GM18870 (cell line): Measurements from ENCODE around the gene CHCHD6.

Experiments
- ATAC-seq: cut with Tn5 transposase; IDR thresholded peaks from one replicate; pipeline ENCODE4 v1.9.1; 2021; ENCODE audit warnings: moderate library complexity; ENCODE audit not compliant: unreplicated experiment

The CHCHD6 gene

DNA sequence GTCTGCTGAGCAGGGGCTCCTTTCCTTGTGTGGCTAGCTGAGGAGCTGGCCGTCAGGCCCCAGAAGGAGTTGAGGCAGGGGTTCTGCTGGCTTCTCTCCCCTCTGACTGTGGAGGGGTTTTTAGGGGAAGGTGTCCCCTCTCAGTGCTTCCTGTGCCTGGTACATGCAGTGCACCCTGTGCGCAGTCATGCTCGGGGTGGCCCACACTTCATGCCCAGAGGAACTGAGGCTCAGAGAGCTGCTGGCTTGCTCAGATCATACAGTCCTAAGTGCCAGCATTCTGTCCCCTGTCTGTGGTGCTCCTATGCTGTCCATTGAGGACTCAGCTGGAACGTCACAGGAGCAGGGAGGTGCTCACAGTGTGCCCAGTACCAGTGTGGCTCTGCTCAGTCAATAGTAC lies 211.0 kb downstream of the CHCHD6 start:
- no peak for ATAC-seq

DNA sequence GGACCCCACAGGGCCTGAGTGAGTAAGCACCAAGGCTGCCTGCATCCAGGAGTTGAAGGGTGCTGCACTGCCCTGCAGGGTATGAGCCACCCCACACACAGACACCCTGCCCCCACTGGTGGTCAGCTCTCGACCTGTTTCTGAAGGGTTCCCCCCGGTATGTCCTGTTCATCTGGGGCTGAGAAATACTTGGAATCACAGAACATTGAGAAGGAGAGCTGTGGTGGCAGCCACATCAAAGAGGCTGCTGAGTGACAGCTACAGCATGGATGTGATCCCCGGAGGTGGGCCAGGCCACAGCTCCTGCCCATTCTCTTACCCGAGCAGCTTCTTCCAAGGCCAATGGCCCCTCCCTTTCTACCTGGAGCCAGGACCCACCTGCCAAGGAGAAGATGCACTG lies 212.5 kb downstream of the CHCHD6 start:
- no peak for ATAC-seq

DNA sequence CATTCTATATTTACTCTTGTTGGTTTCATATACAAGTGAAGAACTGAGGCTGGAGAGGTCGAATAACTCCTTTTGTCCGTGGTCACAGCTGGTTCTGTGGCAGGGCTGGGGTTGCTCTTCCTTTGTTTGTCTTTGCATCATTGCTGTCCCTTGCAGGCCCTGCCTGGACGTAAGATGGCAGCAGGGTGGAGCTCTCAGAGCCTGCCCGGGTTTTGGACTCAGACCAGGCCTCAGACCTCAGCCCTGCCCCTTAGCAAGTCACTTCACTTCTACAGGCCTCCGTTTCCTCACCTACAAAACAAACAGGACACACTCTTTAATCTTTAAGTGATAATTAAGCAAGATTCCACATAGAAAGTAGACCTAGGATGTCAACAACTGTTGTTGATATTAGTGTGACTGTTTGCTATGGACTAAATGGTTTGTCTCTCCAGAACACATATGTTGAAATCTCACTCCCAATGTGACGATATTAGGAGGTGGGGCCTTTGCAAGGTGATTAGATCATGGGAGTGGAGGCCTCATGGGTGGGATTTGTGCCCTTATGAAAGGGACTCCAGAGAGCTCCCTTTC lies 213.3 kb downstream of the CHCHD6 start:
- ATAC-seq, result no peak

DNA sequence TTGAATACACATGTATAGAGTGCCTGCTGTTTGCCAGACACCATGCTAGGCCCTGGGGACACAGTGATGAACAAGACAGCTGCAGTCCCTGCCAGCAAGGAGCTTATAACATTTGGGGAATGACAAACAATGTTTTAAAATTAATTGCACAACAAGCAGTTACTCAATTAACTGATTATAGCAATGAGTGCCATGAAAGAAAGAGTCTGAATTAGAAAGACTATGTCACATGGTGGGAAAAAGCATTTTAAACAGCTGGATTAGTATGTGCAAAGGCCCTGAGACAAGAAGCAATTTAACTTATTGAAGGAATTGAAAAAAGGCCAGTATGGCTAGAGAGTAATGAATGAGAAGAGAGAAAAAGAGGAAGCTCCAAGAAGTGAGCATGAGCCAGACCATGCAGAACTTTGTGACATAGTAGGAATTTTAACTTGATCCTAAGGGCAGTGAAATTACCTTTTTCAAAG lies 214.3 kb downstream of the CHCHD6 start:
- ATAC-seq, result no peak

DNA sequence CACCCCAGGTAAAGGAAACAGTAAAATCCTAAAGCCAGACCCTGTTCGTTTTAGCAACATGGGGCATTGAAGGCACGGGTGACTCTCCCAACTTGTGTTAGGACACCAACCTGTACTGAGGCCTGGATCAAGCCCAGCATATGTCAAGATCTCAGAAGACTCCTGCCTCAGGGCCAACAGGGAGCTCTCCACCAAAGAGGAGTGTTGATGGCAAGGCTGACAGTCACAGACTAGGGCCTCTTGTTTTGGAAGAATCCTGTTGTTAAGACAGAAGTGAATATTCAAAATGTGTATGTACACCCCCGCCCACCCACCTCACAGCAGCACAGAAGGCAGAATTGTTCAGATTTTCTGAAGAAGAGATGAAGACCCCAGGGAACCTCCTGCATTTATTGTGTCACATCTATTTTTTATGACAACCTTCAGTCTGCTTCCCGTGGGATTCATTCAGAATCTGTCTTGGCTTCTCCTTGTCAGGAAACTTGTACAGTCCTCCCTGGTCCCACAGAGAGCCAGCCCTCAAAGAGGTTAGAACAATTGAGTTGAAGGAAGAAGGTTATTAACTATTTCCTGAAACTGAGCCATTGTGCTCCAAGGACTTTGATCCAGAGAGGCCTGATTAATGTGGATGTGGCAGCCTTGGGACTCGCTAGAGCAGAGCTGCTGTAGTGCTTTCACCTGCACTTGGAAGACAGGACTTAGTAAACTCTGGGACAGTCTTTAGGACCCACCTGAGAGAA lies 217.2 kb downstream of the CHCHD6 start:
- no peak for ATAC-seq

DNA sequence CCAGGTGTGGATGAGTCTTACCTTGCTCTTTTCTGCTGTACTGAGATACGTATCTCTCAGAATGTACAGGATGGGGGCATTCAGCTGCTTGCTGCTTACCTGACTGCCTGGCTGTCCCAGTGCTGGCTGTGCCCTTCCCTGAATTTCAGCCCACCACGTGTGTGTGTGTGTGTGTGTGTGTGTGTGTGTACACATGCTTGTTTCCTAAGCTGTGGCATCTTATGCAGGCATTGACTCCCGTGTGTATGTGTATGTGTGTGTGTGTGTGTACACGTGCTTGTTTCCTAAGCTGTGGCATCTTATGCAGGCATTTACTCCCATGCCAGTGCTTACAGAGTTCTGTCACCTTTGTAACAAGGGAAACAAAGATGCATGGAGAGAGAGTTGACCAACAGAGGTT lies 218.4 kb downstream of the CHCHD6 start:
- ATAC-seq, result no peak

DNA sequence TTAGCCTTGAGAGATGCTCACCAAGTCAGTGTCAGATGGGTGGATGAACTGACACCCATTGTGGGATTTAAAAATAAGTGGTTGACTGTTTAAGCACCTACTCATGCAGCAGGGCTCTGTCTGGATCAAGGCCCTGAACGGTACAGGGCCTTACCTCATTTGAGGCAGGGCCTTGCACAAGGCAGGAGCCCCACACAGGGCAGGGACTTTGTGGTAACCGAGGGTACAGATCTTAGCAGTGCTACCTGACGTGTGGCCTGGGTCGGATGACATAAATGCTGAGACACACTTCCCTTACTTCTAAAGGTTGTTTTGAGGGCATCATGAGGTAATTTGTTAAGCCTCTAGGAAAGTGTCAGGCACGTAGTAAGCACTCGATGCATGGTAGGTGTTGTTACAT lies 219.4 kb downstream of the CHCHD6 start:
- no peak for ATAC-seq

DNA sequence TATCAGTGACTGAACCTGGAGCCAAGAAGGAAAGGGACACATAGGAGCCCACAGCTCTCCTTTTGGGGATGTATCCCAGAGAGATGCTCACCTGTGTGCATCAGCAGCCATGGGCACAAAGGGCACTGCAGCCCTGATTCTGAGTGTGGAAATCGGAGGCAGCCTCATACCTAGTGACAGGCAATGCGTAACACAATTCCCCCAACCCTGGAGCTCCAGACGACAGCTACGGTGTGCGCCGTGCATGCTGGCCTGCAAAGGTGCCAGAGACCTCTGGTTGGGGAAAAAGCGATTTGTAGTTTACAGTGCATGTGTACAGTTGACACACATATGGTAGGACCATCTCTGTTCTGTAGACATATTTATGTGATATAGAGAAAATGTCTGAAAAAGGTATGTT lies 219.9 kb downstream of the CHCHD6 start:
- ATAC-seq, result no peak

DNA sequence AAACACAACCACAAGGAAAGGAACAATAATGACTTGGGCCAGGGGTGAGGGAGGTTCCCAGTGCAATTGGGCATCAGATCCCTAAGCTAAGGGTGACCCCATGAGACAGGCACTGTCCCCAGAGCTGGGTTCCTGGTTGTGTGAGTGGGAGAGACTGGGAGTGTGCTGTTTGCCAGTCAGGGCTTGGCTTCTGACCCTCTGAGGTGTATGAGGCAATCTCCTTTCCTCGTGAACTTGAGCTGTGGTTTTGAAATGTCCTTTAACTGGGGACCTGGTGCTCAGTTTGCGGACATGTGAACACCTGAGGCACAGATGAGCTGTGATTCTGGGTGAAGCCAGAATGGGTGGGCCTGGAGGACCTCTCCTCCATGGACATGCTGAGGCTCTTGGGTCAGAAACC lies 220.4 kb downstream of the CHCHD6 start:
- no peak for ATAC-seq

DNA sequence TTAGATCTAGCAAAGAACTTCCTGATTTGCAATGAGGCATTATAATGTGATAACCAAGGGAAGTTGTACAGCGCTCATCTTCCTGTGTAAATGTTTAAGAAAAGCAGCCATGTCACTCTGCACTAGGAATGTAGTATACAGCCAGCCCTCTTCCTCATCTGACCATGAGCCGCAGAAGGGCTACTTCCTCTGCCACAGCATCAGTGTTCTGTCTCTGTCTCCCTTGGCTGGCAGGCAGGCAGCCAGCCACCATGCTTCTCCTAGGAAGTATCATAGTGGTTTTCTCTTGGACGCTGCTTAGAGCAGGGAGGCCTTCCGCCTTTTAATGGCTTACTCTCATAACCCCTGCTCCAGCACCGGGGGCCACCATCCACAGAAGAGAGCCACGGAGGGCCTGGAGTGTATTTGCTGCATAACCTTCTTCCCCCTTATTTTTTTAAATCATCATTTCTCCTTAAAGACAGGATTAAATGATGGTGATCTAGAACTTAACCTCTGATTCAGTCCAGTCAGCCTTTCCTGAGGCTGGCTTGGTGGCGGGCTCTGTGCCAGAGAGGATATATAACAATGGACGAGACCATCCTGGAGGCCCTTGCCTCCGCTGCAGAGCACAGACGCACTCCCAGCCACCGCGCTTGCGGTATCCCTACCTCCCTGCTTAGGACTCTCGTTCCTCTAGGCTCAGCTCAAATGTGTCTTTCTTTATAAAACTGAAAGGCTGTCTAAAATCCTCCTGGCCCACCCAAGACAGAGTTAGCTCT lies 221.6 kb downstream of the CHCHD6 start:
- ATAC-seq, result no peak

DNA sequence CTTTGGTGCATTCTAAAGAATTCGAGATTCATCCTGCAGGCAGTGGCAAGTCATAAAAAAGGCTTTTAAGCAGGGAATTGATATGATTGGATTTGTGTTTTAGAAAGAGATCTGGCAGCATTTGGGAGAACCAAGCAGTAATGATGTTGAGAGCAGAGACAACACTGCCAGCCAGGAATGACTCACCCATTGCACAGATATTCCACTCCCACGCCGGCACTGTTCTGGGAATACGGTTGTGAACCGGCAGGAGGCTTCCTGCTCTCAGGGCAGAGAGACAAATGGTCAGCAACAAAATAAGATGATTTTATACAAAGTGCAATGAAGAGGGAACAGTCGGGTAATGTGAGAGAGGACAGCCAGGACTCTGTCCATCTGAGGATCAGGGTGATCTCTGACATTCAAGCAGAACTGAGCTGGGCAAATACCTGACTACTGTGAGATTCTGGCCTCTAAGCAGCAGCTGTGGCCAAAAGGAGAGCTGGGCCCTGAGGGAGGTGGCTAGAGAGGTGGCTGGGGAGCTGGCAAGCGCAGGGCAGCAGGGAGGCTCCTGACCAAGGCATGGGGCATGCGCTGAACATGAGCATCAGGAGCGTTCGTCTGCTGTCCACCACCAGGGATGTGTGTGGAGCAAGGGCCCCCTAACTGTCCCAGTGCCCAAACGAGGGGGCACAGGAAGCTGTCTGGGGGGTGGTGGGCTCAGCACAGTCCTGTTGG lies 222.8 kb downstream of the CHCHD6 start:
- no peak for ATAC-seq

DNA sequence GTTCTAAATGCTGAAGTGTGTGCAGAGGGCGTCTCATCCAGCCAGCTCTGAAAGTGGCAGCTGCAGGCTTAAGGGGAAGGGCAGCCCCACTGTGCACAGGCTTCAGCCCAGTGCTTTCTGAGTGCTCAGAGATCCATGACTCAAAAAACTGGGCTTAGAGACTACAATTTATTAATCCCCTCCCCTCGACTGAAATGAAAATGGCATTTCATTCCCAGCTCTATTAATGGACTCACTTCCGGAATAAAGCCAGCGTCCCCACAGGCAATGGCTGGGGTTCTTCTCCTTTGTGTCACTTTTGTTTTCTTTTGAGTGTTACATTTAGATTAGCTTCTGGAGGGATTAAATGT lies 223.3 kb downstream of the CHCHD6 start:
- ATAC-seq, result no peak

DNA sequence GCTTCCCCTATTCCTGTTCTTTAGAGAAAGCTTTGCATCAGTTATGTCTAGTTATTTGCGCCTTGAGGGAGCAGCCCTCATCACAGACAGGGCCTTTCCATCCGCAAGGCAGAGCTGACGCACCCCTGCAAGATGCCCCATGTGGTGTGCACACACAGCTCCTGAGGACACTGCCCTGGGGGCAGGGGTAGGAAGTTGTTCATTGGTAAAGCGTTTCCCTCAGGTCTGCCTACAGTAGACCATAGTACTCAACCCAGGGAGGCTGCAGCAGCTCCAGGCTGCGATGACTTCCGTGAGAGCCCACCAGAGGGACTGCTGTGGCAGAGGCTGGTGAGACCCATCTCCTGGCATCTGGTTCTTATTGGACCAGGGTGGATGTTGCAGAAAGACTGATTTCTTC lies 223.8 kb downstream of the CHCHD6 start:
- ATAC-seq, result no peak

DNA sequence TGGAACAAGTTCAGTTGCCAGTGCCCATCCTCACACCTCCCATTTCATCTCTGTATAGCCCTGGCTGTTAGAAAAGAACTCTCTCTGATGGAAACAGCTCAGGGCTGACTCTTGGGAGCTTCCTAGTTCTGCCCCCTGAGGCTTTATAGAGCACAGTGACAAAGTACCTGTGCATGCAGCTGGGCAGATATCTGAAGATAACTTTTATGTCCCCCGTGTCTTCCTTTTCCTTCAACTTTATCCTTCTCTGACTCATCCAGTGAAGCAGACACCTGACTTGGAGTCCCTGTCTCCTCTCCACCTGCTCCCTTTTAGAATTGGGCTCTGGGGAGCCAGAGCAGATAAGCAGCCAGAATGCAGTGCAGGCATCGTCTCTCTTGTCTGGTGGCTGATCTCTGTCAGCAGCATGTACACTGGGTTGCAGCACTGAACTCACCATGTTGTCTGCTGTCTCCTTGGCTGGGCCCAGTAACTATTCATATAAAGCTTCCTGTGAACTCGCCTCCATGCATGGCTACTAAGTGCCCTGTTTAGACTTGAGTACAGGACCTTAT lies 225.0 kb downstream of the CHCHD6 start:
- no peak for ATAC-seq

DNA sequence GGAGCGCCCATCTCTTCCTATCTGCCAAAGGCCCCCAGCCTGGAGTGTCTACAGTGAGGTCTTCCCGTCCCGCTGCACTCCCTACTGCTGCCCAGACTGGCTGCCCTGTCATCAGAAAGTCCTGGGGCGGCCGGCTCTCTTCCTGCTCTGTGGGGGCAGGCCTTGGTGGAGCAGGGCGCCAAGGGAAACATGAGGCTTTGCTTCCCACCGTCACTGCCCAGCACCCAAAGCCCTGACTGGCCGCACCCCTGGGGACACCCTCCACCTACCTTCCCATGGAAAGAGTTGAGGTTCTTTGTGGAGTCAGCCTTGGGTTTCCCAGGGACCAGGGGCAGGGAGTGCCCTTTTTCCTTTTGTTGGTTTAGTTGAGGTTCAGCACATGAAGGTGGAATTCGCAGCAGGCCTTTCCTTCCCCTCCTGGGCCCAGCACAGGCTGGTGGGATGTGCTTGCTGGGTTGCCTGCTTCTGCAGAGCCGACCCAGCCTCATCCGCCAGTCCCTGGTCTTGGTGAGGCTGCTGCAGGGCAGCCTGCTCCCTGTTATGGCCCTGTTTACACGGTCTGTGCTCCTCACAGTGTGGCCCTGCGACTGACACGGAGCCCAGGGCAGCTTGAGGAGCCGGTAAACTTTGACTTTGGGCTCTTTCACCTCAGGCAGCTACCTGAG lies 227.0 kb downstream of the CHCHD6 start:
- ATAC-seq, result no peak

DNA sequence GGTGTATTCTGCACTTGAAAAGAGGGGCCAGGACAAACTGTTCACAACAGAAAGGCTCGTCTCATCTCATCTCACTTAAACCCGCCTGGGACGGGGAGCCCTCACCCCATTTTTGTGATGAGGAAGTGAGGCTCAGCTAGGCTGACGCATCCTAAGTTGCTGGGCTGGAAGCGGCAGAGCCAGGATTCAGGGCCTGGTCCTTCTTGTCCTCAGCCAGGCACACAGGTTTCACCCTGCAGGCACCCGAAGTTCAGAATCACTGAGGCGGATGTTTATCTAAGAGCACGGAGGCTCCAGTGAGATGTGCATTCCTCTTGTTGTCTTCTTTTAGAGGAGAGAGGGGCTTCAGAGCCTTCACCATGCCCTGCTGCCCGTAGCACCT lies 227.8 kb downstream of the CHCHD6 start:
- no peak for ATAC-seq

DNA sequence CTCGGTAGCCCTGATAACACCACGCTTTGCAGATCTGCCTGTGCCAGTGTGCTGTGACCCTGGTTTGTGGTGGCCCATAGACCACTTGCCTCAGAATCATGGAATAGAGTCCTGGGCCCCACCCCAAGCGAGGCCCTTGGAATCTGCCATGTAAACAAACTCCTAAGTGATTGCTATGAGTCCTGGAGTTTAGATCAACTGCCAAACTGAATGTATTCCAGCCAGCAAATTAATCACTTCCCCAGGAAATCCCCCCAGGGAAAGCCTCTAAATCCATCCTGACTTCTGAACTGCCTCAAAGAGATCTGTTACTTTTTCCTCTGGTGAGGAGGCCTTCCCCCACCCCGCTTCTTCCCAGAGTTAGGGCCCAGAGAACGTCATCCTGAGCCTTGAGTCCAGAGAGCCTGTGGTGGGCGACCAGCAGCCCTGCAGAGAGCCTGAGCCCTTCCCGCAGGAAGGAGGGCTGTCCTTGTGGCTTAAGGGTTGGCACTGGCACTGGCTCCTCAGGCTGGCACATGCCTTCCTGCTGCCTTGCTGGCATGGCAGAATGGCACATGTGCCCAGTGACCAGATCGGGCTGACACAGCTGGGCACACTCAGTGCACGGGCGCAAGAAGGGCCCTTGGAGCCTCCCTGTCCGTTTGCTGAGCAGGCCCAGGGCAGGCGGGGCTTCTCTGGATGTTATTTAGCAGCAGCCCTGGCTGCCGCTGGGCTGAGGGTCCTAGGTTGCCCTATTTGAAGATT lies 228.3 kb downstream of the CHCHD6 start:
- ATAC-seq, result no peak

DNA sequence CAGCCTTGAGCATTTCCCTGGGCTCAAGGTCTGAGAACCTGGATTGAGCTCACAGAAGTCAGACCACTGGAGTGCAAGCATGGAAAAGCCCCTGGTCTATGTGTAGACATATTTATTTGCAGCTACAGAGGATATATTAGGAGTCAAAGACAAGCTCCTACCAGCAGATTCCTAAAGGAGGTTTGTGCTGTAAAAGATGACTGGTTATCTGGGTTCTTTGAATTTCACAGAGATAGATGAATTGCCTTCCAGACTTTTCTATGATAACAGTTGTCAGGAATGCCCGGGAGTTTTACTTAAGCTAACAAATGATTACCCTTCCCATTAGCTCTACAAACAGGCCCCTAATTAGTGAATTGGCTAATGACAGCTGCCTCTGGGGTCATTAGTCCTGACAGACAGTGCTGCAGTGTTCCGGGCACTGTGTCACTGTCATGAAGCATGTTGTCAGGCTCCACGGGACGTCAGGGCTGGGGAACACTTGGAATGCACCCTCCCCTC lies 230.0 kb downstream of the CHCHD6 start:
- ATAC-seq, result no peak

DNA sequence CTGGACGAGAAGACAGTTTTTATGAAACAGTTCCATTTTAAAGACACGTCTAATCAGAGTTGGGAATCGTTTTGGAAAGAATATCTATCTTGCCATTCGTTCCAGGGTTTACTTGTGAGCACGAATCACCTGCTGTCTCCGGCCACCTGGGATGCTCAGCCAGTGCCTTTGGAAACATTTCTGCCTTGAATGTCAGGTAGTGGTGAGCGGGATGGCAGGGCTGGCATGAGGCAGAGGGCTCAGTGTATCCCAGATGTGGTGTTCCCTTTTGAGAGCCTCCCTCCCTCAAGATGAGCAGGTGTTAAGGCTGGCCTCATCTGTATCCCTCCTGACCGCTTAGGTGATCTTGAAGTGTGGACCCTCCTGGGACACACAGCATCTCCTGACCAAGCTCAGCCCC lies 231.0 kb downstream of the CHCHD6 start:
- no peak for ATAC-seq
